DMS79 treated with DMSO at 0.1 percent for 48 hours (cell line): ENCODE results near the gene EHMT1.
A peak's percentile ranks its signal among the peaks of the same experiment; 100 is the strongest.
"Not testable (repeated sequence)": the region's sequence is repeated elsewhere in the genome, so short reads cannot be mapped to it uniquely, and the experiment has no call there.

ENCODE experiments used
- DNase-seq: peaks from one replicate; lab custom pipeline; 2025; lab: John Stamatoyannopoulos, UW

EHMT1 gene

GRCh38 chr9:137720571-137721110 lies 101.8 kb downstream of the EHMT1 start:
- DNase-seq, result no peak

DNA sequence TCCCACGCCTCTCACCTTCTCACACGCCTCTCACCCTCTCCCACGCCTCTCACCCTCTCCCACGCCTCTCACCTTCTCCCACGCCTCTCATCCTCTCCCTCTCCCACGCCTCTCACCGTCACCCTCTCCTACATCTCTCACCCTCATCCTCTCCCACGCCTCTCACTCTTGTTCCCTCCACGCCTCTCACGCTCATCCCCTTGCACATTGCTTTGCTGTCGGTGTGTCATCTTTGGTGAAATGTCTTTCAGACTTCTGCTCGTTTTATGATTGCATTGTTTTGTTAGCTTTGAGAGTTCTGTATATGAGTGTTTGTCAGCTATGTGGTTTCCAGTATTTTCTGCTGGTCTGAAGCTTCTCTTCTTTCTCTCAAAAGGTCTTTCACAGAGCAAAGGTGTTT lies 102.7 kb downstream of the EHMT1 start:
- DNase-seq, result no peak

GRCh38 chr9:137721899-137722298 lies 103.1 kb downstream of the EHMT1 start:
- DNase-seq, result no peak

DNA sequence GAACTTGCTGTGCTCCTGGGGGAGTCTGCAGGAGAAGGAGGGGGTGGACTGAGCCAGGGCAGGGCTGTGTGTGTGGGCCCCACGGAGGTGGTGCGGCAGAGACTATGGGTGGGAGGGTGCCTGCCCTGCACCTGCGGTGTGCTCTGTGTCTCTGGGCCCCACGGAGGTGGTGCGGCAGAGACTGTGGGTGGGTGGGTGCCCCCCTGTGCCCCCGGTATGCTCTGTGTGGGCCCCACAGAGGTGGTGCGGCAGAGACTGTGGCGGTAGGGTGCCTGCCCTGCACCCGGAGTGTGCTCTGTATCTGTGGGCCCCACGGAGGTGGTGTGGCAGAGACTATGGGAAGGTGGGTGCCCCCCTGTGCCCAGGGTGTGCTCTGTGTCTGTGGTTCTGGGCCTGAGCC lies 103.7 kb downstream of the EHMT1 start:
- DNase-seq, result no peak

DNA sequence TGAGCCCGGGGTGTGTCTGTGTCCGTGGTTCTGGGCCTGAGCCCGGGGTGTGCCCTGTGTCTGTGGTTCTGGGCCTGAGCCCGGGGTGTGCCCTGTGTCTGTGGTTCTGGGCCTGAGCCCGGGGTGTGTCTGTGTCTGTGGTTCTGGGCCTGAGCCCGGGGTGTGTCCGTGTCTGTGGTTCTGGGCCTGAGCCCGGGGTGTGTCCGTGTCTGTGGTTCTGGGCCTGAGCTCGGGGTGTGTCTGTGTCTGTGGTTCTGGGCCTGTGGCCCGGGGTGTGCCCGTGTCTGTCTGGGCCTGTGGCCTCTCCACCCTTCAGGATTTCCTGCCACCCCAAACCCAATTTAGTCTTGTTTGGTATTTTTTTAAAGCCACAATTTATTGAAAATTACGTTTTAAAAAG lies 104.6 kb downstream of the EHMT1 start:
- not testable (repeated sequence) for DNase-seq

DNA sequence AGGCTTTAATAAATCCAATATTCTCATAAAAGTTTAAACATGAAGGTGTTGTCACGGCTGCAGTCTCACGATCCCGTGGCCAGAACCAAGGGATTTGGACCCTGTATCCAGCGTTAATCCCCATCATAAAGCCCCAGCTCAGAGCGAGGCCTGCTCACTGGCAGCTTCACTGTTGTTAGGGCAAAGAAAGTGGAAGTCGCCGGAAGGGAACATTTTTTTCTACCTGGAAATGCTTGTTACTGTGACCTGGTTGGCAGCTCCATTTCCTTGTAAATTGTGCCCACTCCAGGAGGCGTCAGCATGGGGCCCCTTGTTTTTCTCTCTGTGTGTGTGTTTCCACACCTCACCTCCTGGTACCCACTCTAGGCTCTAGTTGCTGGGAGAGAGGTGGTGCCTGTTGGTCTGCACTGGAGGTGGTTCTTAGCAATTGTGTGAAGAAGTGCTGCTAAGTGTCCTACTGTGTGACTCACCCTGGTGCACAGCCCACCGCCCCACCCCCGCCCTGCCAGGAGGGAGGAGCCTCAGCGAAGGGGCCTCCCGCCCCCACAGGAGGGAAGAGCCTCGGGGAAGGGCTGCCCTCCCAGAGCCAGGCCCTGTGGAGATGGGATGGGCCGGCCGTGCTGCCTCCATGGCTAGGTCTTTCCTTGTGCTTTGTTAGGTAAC lies 105.1 kb downstream of the EHMT1 start:
- no peak for DNase-seq

- DNase-seq, result no peak
These were observed 106.0 kb downstream of the EHMT1 start for GRCh38 chr9:137724818-137725240.

DNA sequence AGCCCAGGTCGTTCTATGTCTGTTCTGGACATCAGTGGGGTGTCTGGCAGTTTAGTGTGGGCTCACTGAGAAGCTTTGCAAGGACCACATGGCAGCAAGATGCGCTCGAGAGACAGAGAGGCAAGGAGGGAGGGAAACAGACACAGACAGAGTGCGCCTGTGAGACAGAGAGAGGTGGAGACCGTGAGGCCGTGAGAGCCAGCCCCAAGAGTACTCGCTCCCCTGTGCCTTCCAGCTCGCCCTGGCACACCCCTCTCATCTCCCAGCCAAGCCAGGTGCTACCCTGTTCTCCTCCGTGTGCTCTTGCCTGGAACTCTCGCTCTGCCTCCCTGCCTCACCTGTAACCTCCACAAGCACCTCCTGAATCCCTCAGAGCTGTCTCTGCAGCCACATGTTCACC lies 106.8 kb downstream of the EHMT1 start:
- no peak for DNase-seq

DNA sequence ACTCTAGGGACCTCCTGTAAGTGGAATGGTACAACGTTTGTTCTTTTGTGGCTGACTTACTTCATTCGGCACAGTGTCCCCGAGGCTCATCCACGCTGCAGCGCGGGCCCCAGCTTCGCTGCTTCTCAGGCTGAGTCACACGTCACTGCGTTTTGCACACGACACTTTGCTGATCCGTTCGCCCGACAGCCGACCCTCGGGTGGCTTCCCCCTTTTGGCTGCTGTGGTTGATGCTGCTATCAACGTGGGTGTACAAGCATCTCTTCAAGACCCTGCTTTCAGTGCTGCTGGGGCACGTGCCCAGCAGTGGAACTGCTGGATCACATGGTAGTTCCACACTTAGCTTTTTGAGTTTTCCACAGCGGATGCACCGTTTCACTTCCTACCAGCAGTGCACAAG lies 107.5 kb downstream of the EHMT1 start:
- not testable (repeated sequence) for DNase-seq

- no peak for DNase-seq
These were observed 108.0 kb downstream of the EHMT1 start for GRCh38 chr9:137726764-137727163.

- no peak for DNase-seq
These were observed 108.9 kb downstream of the EHMT1 start for GRCh38 chr9:137727716-137728115.

DNA sequence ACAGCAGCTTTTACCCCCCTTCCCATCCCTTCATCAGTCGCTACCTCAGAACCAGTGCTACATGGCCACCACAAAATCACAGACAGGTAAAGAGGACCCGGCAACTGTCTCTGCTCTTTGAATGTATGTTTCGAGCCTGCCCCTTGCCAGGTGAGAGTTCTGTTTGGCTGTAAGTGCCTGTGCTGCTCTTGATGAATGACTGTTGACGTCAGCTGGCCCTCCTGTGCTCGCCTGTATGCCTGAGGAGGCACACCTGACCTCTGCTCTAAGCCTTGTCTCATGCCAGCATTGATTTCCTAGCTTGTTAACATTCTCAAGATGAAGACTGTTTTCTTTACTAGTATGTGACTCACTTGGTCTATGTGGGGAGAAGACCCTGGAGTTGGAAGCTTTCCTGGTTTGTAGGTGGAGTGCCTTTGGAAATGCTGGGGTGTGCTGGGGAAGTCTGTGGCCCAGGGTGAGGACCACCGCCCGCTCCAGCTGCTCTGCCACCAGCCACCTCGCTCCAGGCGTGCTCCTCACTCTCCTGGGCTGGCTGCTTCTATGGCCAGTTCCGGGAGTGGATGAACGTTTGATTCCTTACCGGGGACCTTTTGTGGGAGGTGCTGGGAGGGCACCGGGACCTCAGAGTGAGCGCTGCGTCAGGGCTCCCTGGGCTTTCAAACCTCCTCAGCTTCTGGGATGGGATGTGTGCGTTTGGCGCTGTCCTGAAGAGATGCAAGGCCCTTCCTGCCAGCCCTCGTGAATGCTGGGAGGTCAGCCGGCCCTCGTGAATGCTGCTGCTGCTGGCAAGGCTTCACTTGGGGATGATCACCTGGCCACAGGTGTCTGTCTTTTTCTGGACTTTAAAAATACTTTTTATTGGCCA lies 109.9 kb downstream of the EHMT1 start:
- DNase-seq, result no peak

GRCh38 chr9:137731216-137731946 lies 112.6 kb downstream of the EHMT1 start:
- DNase-seq, result no peak

- no peak for DNase-seq
These were observed 113.4 kb downstream of the EHMT1 start for GRCh38 chr9:137731947-137732813.

GRCh38 chr9:137733429-137733828 lies 114.6 kb downstream of the EHMT1 start:
- no peak for DNase-seq

- no peak for DNase-seq
These were observed 115.4 kb downstream of the EHMT1 start for GRCh38 chr9:137734181-137734580.

GRCh38 chr9:137738182-137738696 lies 119.4 kb downstream of the EHMT1 start:
- DNase-seq, result not testable (repeated sequence)

DNA sequence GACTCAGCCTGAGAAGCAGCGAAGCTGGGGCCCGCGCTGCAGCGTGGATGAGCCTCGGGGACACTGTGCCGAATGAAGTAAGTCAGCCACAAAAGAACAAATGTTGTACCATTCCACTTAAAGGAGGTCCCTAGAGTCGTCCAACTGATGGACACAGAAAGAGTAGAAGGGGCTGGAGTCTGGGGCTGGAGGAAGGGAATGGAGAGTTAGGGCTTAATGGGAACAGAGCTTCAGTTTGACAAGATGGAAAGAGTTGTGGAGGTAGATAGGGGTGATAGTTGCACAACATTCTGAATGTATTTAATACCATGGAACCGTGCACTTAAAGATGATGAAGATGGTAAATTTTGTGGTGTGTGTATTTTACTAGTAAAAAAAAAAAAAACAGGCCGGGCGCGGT lies 119.9 kb downstream of the EHMT1 start:
- DNase-seq, result no peak

DNA sequence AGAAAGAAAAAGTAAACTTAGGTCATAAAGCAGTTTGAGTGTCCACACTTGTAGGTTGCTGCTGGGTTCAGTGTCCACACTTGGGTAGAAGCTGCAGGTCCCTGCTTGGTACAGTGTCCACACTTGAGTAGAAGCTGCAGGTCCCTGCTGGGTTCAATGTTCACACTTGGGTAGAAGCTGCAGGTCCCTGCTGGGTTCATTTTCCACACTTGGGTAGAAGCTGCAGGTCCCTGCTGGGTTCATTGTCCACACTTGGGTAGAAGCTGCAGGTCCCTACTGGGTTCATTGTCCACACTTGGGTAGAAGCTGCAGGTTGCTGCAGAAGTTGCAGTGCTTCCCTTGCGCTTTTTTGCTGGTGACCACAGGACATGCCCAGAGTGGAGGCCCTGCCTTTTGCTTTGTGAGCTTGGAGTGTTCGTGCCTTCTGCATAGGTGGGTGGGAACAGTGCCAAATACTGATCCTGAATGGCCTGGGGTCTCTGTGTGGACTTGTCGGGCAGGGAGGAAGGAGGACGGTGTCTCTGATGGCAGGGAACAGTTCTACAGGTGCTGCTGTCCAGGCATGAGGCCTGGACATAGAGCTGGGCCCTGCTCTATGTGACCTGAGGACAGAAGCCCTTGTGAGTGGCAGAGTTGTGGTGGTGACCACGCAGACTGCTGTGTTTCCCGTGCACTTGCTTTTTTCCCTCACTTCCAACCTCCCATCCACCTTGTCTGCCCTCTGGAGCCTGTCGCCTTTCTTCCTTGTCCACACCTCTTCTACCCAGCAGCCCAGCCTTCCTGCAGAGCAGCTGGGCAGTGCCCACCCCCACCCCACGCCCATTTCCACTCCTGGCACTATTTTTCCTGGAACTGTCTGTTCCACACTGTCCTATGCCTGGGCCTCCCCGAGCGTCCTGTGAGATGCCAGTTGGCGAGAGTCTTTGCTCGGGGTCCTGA lies 120.8 kb downstream of the EHMT1 start:
- DNase-seq, result peak; percentile 65

- peak; percentile 77 for DNase-seq
These were observed 121.5 kb downstream of the EHMT1 start for GRCh38 chr9:137740312-137740711.
